HG03378 (cell line): Measurements from ENCODE around the gene DAB1.

Source experiments
- ATAC-seq: cut with Tn5 transposase; IDR thresholded peaks from one replicate; pipeline ENCODE4 v1.9.1; 2021; ENCODE audit warnings: mild to moderate bottlenecking, moderate library complexity; ENCODE audit not compliant: unreplicated experiment

The DAB1 gene

DNA sequence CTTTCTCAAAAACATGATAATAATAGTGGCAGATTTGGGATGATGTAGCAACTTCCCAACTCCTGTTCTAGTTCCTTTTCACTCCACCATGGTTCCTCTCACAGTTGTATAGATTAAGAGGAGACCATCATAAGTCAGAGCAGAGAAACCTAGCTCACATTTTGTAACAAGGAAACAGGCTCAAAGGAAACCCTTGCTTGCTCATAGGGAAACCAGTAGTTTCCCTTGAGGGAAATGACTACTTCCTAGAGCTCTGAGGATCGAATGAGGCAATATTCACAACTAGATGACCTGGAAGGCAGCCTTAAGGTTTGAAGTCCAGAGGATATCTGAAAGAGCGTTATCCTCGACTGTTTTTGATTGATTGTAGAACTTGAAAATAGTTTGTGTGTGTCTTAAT, 382.0 kb downstream of the DAB1 start:
- no peak for ATAC-seq

DNA sequence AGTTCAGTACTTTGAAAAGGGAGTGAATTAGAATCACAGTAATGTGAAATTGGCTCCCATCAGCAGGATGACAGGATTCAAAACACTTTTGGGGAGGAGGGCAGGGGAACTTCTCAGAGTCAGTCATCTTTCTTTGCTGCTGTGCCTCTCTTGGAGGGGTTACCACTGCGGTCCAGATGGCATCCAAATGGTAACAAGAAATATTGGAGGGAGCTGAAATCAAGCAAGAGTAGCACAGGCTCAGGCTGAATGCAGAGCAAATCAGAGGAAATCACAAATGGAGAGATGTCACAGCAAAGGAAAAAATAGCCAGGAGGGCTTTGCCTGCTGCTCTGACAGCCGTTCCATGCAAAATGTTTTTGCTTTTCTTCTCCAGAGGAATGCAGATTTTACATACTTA, 383.0 kb downstream of the DAB1 start:
- no peak for ATAC-seq

DNA sequence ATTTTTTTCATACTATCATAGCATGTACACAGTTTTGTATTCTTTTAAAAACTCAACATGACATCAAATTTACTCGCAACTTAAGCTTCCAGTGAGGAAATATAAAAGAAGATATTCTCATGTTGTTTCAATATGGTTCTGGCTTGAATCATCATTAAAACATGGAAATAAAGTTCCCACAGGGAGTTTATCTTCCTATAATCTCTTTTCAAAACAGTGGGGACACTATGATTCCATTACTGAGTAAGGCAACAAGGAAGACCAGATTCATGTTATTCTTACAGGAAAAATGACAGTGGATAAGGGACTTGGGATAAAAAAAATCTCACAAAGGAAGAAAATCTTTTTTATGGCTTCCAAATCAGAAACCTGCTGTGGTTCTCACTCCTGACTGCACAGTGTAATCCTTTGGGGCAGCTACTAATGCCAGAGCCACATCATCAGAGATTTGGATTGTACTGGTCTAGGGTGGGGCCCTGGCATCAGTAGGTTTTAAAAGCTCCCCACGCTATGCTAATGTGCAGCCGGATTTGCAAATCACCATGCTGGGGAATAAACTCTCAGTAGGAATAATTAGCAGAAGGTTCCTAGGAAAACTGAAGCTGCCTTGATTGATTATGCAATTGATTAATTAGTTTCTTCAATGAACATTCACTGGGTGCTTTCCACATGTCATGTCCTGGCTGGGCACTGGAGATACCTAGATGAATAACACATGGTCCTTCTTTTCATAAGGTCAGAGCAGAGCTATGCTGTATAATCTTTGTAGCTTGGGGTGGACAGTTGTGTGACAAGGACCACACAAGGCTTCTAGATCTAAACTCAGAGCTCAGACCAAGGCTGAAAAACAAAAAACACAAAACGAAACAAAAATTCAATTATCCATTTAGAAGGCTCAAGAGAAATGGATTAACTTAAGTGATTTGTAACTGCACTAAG, 386.9 kb downstream of the DAB1 start:
- ATAC-seq = no peak

DNA sequence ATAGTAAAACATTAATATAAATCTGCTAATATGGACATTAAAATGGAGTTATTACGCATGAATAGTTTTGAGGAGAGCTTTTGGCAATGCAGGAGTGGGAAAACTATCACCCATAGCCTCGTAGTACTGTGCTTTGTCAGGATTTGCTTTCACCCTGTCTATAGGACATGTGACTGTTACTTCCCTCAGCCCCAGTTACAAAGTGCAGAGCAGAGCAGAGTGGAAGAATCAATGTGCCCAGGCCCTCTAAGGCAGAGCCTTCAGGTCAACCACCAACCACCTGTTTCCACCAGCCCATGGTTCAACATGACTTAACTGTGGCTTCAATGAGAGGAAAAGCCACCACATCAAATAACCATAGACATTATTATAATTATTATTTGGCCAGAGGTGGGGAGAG, 389.1 kb downstream of the DAB1 start:
- no peak for ATAC-seq

DNA sequence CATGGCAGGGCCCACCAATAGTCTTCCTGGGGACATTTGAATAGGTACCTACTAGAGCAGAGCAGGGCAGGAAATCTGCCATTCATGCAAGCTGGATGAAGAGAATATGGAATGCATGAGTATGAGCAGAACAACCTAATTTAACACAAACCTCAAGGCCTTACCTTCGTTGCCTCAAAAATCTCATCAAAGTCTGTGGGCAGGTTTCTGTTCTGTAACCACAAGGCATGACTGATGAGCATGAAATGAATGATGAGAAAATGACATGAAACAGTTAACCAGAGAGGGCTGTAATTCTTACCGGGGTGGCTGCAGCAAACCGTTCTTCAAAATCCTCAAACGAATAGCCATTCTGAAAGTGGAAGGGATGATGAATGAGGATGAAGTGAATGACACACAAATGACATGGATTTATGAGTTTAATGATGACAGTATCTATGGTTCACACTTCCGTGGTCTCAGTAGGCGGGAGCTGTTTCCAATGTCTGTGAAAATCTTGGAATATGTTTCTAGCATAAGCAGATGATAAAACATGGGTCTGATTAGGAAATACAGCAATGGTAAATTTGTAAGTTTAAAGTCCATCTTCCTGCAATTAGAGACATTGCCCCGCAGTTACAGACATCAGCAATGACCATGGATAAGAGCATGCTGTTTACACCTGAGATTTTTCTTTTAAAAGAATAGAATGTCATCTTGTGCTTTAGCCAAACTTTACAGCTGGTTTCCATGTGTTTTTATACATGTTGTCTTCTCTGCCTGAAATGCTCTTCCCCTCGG, 390.4 kb downstream of the DAB1 start:
- ATAC-seq = no peak

DNA sequence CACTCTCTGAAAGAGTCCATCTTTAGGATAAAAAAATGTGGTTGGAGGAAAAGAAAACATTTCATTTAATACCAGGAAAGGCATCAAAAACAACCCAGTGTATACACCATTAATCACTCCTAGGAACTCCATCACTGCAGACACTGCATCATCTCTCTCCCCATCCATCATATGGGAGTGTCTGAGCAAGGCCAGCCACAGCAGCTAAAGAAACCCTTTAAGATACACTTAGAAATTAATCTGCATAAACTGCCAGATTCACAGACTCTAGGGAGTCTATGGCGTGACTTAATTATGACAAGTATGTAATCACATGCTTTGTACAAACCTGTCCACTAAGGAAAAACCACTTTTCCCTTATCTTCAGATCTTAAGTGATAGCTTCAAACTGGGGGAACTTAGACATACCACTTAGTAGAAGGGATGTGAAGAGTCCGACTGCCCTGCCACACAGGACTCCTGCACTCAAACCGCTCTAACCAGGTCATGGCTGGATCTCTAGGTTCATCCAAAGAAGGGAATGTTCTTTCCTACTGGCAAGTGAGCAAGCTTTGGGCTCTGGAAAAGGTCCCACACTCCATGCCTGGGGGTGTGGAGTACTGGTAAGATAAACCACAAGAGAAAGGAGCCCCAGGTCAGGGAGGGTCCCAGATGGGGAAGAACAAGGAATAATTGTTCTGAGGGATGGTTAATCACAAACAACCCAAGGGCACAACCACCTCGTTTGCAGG, 397.1 kb downstream of the DAB1 start:
- ATAC-seq = no peak

DNA sequence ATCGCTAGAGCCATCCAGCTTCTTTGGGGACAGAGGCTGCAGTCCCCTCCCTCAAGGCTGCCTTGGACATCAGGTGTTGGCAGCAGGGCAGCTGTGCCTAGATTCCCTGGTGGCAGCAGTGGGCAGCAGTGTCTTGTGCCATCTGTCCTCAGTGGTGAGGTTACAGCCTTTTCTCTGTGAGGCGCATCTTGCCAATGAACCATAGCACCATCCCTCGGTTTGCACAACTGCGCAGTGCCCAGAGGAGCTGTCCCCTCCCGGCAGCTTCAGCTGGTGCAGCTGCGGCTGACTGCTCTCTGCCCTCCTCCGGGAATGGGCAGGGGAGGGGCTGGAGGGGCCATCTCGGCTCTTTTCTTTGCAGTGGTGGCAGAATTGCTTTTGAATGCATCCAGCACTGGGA, 399.0 kb downstream of the DAB1 start:
- ATAC-seq = no peak

DNA sequence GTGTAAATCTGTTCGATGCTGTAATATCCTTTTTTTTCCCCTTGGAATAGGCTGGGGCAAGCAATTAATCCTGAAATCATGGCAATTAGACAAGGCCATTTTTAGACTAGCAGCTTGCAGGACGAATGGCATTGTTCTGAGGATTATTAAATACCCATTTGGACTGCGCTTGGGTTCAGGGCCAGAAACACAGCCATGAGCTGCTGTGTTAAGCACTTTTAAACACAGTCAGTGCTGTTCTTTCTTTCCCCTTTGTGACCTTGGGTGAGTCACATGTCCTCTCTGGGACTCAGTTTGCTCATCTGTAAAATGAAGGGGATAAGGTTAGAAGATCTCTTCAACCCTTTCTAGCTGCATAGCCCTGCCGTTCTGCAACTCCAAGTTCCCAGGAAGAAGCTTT, 399.4 kb downstream of the DAB1 start:
- no peak for ATAC-seq

DNA sequence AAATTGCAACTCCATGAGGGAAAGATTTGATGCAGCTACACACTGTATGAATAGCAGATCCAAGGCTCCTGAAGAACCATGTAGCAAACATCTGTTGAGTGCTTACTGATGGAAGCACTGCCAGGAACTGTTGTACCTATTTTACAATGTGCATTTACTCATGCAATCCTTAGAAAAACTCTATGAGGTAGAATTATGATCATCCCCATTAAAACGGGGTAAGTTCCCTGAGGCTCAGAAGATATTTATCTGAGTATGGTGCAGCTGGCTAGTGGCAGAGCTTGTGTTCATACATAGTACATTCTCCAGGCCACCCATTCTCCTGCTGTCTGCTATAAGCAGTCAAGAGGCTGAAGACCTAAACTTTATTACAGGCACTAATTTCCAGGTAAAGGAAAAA, 403.6 kb downstream of the DAB1 start:
- no peak for ATAC-seq

DNA sequence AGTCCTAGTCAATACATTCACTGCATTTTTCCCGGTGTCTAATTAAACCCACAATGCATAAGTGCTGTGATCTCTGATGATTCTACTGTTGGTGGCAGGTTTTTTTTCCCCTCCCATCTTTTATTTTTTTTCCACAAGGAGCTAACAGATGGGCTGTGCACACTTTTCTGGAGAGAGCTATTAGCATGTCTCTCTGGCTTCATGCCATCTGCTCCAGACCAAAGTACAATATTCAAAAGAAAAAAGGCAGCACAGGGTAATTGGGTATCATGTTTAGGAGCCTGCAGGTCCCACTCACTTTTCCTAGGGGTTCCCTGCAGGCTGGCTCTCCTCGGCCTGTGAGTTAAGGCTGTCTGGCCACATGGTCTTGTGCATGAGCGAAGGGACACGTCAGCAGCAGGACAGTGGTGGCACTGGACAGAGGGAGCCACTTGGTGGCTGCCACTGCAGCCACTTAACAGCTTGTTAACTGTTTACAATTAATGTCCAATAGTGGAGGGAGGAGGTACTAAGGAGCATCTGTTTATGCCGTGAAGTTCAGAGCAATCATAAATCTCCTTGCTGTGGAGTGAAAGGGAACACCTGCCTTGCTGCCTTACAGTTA, 404.5 kb downstream of the DAB1 start:
- ATAC-seq = no peak

DNA sequence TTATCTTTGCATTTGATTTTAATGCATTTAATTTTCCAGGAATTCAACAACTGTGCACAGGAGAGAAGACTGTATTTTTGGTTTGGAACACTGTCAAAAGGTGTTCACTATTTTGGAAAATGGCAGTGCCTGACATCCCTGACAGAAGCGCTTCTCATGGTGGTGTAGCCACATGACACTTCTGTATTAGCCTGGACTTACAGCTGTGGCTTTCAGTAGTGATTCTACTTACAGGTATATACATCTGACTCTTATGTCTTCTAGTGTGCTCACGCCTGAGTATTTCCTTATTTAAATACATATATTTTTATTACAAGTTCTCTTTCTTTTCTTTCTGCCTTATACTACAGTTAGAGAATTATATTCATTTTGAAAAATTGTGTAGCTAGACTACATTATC, 405.7 kb downstream of the DAB1 start:
- ATAC-seq = no peak

DNA sequence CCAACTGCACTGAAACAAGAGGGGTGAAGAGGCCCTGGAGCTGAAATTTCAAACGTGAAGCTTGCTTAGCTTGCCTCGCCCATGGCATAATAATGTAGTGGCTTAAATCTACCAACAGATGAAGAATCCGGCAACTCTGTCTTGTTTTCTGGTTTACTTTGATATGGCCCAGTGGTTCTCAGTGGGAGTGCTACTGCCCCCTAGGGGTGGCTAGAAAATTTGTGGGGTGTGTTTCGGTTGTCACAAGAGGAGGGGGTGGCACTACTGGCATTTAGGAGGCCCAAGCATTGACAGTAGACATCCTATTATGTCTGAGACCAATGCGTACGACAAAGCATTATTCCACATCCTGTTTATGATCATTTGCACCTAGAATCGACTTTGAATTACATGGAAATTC, 406.1 kb downstream of the DAB1 start:
- no peak for ATAC-seq

DNA sequence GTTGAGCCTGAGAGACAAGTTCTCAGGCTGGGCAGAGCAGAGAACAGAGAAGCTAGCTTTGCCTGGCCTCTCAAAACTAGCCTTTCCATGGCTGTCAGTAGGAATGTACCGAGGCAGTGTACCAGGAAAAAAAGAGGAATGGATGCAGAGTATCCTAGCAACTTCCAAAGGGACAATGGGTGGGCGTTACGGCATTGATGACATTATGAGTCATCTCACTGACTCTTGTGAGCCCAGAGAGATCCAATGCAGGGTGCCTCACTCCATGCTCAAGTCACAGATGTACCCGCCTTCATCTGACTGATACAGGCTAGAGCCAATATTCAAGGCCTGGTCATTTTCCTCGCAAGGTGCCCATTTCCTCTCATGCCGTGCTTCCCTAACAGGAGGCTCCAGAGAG, 406.7 kb downstream of the DAB1 start:
- ATAC-seq = no peak

DNA sequence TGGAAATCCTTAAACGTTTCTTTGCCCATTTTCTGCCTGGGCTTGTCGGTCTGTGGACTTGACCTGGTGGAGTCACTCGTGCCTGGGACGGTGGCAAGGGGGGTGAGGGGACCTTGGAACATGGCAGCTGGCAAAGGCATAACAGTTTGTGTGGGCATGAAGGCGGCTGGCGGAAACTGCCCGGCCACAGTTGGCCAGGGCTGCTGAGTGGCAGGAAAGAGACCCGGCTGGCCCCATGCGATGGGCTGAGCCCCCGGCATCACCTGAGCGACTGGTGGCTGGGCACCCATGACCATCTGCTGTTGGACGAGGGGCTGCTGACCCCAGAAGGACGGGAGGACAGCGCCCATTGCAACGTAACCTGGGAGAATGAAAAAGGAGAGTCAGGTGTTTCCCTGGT, 408.8 kb downstream of the DAB1 start:
- ATAC-seq = no peak

DNA sequence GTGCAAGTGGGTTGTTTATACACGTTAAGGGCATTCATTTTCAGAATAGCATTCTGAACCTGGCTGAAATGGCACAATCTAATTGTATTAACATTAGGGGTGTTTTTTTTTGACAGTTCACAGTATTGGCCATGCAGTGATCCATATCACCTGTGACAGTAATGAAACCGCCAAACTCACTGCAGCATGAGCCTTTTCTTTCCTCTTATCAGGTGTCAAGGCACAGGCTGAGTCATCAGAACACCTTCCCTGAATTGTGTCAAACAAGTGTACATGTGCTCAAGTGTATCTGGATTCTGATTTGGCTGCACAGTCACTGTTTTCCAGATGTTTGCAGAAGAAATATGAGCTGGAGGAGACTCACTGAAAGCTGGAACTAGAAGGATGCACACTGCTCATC, 410.3 kb downstream of the DAB1 start:
- no peak for ATAC-seq

DNA sequence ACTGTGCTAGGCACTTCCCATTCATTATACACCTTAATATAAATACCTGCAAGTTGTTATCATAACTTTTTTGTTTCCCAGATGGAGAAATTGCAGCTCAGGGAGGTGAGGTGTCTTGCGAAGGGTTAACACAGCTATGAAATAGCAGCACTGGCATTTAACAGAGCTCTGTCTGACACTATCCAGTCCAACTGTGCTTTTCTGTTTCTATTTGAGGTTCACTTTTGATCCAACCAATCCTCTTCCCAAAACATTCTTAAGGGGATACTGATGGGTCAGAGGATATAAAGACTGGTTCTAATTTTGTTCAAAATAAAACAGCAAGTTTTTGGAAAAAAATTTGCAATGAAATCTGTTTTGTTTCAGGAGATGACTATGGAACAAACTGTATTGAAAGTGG, 411.5 kb downstream of the DAB1 start:
- no peak for ATAC-seq

DNA sequence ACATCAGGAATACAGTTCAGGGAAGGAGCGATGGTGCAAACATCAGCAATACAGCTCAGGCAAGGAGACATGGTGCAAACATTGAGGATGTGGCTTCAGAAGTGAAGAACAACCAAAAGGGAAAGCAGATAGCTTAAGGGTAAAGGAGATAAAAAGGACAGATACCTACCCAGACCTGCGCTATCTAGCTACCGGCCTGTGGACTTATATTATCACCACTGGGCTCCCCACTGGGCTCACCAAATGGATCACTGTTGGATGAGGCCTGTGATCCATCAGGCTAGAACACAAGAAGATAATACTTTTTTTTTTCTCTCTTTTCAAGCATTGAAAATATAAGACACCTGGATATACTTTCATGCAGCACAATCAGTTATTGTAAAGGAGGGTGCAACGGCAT, 413.3 kb downstream of the DAB1 start:
- no peak for ATAC-seq

DNA sequence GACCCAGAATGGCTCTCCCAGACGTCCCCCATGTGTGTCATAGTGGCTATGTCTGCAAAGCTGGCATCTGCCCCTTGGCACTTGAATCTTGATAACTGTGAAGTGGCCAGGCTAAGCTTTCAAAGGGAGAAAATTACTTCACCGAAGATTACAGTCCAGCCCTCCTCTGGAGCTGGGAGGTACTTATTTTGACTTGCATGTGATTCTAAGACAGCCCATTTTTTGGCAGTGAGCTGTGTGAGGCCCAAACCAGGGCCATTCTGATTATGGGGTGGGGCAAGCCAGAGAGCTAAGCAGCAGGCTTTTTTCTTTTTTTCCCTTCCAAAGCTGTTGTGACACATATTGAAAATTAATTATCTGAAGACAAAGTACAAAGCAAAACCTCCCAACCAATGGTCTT, 415.9 kb downstream of the DAB1 start:
- no peak for ATAC-seq

DNA sequence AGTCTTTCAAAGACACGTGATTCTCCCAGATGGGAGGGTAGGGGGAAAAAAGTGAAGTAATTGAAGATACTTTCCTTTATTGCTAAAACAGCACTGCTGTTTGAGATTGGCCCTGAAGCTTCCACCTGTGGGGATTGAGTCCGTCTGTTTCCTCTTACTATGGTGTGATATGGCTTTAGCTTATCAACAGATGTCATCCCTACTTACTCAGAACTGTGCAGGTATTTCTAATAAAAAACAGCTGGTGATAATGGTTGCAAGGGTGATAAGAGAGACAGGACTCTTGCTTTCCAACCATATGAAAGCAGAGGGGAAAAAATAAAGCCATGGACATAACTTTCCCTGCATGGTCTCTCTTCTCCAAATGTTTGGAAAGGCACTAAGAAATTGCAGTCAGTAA, 416.4 kb downstream of the DAB1 start:
- ATAC-seq = no peak

DNA sequence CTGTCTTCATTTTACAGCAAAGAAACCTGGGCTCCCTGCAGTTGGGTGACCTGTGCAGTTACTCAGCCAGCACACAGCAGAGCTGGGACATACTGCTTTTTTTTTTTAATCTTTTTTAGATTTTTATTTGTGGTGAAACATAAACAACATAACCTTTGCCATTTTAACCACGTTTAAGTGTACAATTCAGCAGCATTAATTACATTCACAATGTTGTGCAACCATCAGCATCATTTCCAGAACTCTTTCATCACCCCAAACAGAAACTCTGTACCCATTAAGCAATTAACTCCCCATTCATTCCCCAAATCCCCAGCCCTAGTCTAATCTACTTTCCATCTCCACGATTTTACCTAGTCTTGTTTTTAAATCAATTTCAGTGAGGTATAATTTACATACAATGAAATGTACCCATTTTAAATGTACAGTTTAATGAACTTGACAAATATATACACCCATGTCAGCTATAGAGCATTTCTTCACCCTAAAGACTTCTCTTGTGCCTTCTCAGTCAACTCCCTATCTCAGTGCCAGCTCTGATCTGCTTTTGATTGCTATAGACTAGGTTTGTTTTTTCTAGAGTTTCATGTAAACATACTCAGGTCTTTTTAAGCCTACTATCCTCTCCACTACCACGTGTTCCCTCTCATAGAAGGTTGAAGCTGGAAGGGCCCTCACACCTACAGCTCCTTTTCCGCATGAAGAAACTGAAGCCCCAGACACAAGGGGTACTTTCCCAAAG, 420.3 kb downstream of the DAB1 start:
- ATAC-seq = no peak
